HT1080 (cell line): Measurements from ENCODE around the gene FADD. TPM values are rescaled to one million over a fixed set of nuclear protein-coding genes. Genes with fewer than 3 reads are reported as not detected.
"Not testable (repeated sequence)": the region's sequence is repeated elsewhere in the genome, so short reads cannot be mapped to it uniquely, and the experiment has no call there.

ENCODE experiments used
- DNase-seq: peaks from one replicate; pipeline ENCODE4 v3.0.0-alpha.2; 2015; ENCODE audit warnings: low read depth
- total RNA-seq: library from RNA; depleted of rRNA; stranded (reverse); fragments of >200 nt; shearing (Covaris generic); gene quantifications from 2 replicates; pipeline ENCODE4 v1.2.3, GENCODE V29; 2014

Gene FADD
- total RNA-seq, 1 experiment from 2014 or later, result 81.0 TPM

- no peak for DNase-seq
Observed at GRCh38 chr11:70180906-70181305, 22.2 kb upstream of the FADD start.

GRCh38 chr11:70182266-70182665 is 20.8 kb upstream of the FADD start:
- DNase-seq, result no peak

DNA sequence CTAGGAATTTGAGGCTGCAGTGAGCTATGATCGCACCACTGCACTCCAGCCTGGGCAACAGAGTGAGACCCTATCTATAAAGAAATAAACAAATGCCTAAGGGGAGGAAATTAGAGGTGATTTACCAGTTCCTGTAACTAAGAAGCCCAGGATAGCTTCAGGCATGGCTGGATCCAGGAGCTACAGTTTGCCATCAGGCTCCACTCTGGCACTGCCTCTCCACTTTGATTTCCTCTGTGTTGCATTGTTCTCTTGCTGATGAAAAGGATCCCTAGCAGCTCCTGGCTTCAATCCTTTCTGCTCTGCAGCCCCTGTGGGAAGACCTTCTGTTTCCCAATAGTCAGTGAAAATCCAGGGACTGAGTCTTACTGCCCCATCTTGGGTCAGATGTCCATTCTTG is 20.1 kb upstream of the FADD start:
- DNase-seq, result no peak

DNA sequence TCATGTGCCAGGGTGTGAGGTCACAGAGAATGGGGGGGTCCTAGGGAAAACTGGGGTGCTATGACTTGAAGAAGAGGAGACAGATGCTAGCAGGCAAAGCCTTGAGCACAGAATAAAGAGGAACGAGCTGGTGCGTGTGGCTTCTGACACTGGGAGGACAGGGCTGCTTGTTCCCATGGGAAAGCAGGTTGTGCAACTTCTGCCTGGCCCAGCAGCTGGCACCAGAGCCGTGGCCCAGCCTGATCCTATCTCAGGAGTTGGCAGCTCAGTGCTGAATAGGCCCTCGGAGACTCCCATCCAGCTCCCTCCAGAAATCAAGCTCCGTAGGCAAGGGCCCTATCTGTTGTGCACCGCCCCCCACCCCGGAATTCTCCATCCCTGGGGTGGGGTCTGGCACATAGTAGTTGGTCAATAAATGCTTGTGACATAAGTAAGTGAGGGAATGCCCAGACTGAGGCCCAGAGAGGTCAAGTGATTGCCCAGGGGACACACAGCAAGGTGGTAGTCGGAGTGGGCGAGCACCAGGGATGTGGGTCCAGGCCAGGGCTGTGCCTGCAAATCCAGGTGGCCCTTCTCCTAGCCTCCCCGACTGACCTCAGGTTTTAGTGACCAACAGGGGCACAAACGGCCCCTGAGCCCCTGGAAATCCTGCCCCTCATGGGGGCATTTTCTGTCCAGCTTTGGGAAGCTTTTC is 19.5 kb upstream of the FADD start:
- DNase-seq, result no peak

DNA sequence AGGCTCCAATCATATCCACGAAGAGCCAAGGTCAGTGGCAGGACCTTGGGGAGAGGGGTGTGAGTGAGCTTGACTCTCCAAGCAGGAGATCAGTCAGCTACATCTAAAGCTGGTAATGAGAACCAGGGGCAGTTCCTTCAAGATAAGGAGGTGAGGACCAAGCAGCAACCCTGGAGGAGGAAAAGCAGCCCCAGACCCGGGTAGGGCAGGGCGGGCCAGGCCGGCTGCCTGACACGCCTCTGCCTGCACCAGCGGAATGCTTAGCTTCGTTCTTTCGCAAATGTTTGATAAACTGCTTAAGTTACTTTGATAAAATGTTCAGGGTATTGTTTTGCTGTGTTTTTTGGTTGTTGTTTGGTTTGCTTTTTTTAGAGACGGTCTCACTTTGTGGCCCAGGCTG is 18.7 kb upstream of the FADD start:
- no peak for DNase-seq

- DNase-seq, result no peak
Observed at GRCh38 chr11:70185348-70186055, 17.6 kb upstream of the FADD start.

- DNase-seq, result no peak
Observed at GRCh38 chr11:70186420-70186819, 16.7 kb upstream of the FADD start.

DNA sequence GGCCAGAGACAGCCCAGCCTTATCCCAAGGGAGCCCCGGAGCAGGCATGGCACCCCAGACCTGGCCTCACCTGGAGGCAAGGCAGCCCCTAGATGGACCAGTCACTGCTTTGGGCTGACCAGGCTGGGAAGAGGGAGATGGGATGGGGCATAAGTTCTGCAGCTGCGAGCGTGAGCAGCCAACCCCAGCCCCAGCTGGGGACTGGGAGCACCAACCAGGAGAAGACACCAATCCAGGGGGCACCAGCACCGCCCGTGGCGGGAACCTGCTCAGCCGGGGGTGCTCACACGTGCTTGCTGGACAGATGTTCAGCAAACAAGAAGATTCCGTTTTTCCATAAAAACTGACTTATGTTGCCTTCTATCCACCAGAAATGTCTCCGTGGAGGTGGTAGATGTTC is 16.2 kb upstream of the FADD start:
- DNase-seq, result no peak

DNA sequence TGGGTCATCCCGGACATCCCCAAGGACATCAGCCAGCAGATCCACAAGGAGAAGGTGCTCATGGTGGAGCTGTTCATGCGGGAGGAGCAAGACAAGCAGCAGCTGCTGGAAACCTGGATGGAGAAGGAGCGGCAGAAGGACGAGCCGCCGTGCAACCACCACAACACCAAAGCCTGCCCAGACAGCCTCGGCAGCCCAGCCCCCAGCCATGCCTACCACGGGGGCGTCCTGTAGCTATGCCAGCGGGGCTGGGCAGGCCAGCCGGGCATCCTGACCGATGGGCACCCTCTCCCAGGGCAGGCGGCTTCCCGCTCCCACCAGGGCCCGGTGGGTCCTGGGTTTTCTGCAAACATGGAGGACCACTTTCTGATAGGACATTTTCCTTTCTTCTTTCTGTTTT is 15.3 kb upstream of the FADD start:
- no peak for DNase-seq

- no peak for DNase-seq
Observed at GRCh38 chr11:70189622-70190021, 13.5 kb upstream of the FADD start.

GRCh38 chr11:70191495-70192140 is 11.5 kb upstream of the FADD start:
- peak; percentile 55 for DNase-seq

- no peak for DNase-seq
Observed at GRCh38 chr11:70192666-70193410, 10.3 kb upstream of the FADD start.

DNA sequence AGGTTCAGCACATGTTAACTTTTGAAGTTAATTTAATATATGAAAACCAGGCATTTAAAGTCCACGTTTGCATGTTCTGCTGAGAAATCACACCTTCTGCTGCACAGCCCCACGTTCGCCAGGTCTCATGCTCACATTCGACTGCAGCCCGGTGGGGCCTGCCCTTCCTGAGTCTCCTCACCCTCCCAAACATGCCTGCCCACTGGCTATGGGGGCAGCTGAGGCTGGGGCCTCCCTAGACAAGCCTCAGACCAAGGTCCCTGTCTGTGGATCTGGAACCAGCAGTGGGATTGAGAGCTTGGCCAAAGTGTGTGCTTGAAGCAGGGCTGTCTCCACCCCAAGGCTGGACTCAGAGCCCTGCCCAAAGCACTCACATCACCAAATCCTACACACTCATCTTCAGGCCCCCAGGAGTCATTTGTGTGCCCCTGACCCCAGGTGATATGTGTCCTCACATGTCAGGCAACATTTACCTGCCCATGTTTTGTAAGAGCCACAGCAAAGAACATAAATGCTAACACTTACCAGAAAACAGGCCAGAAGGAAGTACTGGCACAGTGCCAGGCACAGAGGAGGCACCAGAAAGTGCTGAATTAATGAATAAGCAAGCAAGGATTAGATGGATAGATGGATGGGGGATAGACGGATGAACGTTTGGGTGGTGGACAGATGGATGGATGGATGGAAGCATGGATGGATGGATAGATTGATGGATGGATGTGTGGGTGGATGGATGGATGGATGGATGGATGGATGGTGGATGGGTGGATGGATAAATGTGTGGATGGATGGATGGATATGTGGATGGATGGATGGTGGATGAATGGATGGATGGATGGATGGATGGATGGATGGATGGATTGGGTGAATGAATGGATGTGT is 9.4 kb upstream of the FADD start:
- DNase-seq, result no peak

DNA sequence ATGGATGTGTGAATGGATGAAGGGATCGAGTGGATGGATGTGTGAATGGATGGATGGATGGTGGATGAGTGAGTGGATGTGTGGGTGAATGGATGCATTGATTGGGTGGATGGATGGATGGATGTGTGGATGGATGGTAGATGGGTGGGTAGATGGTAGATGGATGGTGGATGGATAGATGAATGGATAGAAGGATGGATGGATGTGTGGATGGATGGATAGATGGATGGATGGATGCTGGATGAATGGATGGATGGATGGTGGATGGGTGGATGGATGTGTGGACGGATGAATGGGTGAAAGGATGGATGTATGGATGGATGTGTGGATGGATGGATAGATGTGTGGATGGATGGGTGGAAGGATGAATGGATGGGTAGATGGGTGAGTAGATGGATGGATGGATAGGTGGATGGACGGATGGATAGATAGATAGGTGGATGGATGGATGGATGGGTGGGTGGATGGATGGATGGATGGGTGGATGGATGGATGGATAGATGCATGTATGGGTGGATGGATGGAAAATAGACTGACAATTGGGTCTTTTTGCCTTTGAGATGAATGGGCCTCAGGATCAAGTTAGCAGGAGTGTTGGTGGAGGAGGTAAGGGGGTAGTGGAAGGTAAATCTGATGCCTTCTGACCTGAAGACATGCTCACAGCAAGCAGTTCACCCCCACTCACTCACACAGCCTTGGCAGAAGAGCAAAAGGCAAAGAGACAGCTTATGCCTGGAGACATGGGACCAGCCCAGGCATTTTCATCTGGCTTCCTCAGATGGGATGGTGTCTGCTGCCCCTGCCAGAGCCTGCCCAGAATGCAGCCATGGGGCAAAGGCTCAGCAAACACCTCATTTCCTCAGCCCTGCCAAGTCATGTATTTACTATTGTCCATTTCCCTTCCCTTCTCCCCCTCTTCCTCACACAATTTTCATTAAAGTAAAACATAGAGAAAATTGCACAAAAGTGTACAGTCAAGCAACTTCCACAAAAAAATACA is 8.0 kb upstream of the FADD start:
- DNase-seq, result no peak

GRCh38 chr11:70200212-70200844 is 2.8 kb upstream of the FADD start:
- DNase-seq, result peak; percentile 69

GRCh38 chr11:70201047-70201446 is 2.0 kb upstream of the FADD start:
- DNase-seq, result not testable (repeated sequence)

DNA sequence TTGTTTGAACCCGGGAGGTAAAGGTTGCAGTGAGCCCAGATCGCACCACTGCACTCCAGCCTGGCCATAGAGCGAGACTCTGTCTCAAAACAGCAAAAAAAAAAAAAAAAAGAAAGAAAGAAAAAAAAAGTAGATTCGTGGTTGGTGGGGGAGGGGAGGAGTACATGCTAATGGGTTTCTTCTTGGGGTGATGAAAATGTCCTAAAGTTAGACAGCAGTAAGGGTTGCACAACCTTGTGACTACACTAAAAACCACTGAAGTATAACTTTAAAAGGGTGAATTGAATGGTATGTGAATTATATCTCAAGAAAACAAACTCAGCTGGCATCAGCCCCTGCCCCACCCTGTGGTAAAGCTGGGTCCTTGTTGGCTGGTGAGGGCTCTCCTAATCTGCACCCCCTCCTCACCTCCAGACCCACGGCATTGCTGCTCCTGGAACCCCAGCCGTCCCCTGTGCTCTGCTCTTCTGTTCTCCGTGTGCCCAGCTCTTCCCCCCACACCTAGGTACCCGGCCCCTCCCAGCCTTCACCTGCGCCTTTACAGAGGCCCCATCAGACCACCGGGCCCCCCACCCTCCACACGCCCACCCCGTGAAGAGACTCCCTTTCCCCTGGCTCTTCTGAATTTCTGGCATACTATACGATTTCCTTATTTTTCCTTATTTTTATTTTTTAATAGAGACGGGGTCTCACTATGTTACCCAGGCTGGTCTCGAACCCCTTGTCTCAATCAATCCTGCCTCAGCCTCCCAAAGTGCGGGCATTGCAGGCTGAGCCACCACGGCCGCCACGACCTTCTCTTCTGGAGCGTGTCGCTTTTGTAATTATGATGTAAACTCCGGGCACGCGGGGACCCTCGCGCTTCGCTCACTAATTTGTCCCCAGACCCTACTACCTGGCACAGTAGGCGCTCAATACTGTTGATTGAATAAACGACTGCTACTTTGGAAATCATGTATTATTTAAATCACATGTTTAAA is 924 bp upstream of the FADD start:
- DNase-seq, result no peak
